GM12891 (cell line): ENCODE results near the gene TMEFF1.

Source experiments
- POLR2A ChIP-seq: IDR thresholded peaks from 2 replicates; pipeline ENCODE4 v1.6.1; 2011; ENCODE audit warnings: low read depth, low read length, control low read depth
- POLR2AphosphoS5 ChIP-seq: IDR thresholded peaks from 2 replicates; pipeline ENCODE4 v1.6.1; 2011; ENCODE audit warnings: low read depth, low read length, control low read depth
- SPI1 ChIP-seq: IDR thresholded peaks from 2 replicates; pipeline ENCODE4 v1.6.1; 2011; ENCODE audit warnings: low read depth, low read length, control low read depth
- TAF1 ChIP-seq: IDR thresholded peaks from 2 replicates; pipeline ENCODE4 v1.6.1; 2011; ENCODE audit warnings: low read depth, low read length, control low read depth

GRCh38 chr9:100619665-100620064, 146.7 kb downstream of the TMEFF1 start:
- TF ChIP-seq POLR2AphosphoS5 (no peak), POLR2A (no peak), SPI1 (no peak), TAF1 (no peak)
